Stimulated activated CD8-positive, alpha-beta memory T cell treated with anti-CD3 and anti-CD28 coated beads, Interleukin-7, amount 100 ng/mL, for 1 hour (primary cell): Measurements from ENCODE around the gene ZDHHC20.

Experiments
- DNase-seq, 2 donors: peaks; one replicate each; pipeline ENCODE4 v3.0.0-alpha.2; 2020; ENCODE audit warnings: low read depth in 2 of 2

Gene ZDHHC20, protein sequence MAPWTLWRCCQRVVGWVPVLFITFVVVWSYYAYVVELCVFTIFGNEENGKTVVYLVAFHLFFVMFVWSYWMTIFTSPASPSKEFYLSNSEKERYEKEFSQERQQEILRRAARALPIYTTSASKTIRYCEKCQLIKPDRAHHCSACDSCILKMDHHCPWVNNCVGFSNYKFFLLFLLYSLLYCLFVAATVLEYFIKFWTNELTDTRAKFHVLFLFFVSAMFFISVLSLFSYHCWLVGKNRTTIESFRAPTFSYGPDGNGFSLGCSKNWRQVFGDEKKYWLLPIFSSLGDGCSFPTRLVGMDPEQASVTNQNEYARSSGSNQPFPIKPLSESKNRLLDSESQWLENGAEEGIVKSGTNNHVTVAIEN

DNA sequence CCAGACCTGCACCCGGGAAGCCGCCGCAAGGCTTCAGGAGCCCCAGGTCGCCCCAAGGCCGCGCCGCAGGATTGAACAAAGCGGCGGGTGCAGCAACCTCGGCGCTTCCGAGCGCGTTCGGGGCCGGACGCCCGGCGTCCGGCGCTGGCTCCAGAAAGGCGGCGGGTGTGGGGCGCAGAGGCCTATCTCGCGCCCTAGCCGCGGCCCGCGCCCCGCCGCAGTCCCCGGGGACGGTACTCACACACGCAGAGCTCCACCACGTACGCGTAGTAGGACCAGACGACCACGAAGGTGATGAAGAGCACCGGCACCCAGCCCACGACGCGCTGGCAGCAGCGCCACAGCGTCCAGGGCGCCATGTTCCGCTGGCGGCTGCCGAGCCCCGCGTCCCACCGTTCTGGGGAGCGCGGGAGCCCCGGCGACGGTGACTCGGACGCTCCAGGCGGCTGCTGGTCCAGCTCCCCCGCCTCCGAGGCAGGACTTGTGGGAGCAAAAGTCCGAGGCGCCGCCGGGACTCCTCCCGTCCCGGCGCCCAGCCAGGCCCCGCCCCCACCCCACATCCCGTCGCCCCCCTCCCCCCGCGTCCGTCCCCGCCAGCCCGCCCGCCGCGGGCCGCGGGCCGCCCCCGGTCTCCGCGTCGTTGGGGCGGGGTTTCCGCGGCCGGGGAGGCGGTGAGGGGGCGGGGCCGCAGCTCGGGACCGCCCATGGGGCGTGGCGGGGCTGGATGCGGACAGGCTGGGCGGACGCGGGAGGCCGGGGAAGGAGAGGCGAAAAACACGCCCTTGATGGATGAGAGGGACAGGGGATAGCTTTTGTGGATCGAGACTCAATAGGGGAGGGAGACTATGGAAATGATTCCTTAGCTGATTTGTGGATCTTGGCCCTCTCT is at the start of gene ZDHHC20:
ZDHHC20 (minus strand) TSS at position 491 of the 889 bp plus-strand sequence; CDS start at position 359, 132 bp downstream.
- DNase-seq: peak; percentile 82 to 87

DNA sequence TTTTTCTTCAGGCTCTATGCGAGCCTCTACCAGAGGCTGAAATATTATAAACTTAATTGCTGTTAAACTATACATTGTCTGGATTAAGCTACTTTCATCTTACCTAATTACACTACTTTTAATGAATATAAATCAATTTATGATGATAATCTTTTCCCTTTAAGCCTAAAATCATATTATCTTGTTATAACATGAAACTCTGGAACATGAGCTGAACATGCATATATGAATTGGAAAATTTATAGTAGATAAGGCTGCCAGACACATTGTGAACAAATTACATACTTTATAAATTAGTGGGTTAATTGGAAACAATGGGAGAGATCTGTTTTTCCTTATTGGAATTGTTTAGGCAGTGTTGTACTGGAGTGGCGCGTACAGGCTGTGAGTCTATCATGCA is 45.3 kb upstream of the ZDHHC20 start:
- no peak for DNase-seq

DNA sequence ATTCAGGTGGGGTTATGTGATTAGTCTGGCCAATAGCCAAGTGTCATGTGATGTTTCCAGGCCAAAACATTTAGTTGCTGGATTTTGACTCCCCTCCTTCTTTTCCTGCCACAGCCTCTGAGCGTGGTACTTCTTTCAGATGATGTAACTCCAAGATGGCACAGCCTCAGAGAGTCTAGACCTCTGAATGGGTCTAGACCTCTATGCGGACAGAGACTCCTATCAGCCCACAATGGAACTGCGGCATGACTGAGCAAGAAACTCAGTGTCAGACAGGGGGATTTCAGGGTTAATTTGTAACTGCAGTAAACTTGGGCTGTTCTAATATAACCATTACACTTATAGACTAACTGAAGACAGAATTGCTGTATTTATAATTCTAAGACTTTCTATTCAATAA is 42.6 kb upstream of the ZDHHC20 start:
- no peak for DNase-seq

DNA sequence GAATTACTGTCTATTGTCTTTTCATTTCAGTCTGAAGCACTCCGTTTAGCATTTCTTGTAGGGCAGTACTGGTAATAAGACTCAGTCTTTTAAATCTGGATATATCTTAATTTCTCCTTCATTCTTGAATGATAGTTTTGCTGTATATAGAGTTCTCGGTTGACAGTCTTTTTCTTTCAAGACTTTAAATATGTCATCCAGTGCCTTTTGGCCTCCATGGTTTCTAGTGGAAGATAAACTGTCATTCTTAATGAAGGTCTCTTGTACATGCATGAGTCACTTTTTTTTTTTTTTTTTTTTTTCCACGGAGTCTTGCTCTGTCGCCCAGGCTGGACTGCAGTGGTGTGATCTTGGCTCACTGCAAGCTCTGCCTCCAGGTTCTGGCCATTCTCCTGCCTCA is 27.2 kb upstream of the ZDHHC20 start:
- DNase-seq: no peak

DNA sequence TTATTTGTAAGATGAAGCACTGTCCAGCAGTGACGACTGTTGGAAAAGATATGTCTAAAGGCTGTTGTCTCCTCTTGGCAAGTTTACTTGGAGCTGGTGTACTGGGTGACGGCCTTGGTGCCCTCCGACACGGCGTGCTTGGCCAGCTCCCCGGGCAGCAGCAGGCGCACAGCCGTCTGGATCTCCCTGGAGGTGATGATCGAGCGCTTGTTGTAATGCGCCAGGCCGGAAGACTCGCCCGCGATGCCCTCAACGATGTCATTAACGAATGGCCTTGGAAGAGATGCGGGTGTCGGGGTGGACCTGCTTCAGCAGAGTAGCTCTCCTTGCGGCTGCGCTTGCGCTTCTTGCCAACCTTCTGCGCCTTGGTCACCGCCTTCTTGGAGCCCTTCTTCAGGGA is 24.6 kb upstream of the ZDHHC20 start:
- DNase-seq: no peak

DNA sequence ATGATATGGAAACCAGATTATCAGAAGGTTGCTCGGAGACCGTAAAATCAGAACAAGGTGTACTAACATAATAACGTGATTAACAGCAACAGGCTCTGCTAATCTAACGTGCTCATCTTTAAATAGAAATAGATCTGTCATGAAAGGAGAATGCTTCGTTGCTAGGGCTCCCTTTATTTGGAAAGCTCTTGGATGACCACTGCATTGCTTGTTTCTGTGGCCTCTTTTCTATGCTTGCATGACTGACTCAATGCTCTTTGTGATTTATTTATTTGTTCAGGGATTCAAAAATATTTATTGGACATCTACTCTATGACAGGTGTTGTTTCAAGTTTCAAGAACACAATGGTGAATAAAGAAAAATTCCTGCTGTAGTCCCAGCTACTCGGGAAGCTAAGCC is 22.3 kb upstream of the ZDHHC20 start:
- no peak for DNase-seq

DNA sequence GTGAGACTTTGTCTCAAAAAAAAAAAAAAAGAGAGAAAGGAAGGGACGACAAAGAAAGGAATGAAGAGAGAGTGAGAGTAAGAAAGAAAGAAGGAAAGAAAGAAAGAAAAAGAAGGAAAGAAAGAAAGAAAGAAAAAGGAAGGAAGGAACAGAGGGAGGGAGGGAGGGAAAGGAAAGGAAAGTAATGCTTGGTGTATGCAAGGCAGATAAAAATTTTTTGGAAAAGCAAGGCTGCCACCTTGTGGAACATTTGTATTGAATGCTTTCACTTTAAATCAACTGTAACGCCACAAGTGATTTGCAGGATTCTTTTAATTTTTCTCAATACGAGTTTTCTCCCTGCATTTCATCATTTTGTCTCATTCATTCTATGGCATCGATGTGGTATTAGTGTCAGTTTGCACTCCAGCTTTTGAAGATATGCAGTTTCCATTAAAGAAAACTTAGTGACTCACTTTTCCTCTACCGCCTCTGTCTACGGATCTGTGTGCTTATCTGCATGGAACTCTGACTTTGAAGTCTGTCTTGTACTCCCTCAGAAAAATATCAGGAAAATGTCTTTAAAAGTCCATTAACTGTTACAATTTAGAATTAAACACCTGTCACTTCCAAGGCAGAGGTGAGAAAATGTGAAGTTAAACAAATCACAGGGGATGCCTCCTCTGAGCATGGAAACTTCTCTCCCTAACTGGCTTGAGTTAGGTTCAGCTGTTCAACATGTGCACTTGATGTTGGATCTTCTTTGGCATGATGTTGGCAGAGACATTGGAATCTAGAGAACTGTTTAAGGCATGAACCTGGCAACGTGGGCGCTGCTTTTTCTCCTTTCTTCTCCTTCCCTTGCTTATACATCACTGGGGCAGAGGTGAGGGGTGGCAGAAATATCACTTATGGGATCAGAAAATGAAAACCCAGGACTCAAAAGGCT is 20.0 kb upstream of the ZDHHC20 start:
- DNase-seq: no peak

DNA sequence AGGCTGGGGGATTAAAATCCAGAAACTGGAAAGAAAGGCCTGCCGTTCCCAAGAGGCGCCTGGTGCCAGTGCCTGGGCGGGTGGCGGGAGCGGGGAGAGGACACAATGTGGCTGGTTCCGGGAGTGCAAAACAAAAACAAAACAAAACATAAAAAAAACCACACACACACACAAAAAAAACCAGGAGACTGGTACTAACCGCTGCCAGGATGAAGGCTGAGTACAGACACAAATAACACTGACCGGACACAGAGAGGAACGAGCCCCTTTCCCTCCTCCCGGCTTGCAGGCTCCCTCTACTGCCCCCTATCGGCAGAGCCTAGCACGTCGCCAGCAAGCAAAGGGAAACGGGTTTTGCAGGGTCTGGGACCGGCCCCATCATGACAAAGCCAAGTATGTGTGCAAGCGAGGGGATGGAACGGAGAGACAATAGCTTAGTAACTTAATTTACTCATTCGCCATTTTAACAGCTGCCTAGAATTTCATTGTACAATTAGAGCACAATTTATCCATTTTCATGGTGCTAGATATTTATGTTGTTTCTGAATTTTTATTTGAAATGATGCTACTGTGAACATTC is 17.9 kb upstream of the ZDHHC20 start:
- peak; percentile 48 to 67 for DNase-seq

DNA sequence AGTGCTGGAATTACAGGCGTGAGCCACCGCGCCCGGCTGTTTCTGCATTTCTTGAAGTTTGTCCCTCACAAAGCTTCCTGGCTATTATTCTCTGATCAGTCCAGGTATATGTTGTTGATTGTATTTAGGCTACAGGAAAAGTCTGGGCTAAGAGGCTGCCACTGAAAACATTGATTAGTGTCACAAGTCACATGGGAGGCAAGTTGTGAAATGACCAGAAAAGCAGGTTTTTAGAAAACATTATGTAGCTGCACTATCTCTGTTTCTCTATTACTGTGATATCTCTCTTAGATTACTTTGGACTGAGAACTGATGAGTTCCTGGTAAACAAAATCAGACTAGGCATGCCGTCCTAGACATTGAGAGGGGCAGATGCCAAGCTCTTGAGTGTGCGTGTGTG is 16.0 kb upstream of the ZDHHC20 start:
- DNase-seq: no peak

DNA sequence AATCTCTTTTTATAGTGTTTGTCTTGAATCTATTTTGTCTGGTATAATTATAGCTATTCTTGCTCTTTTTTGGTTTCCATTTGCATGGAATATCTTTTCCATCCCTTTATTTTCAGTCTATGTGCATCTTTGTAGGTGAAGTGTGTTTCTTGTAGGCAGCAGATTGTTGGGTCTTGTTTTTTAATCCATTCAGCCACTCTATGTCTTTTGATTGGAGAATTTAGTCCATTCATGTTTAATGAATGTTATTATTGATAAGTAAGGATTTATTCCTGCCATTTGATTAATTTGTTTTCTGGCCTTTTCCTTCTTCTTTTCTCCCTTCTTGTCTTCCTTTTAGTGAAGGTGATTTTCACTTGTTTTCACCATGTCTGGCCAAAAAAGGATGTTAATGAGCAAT is 11.7 kb upstream of the ZDHHC20 start:
- no peak for DNase-seq

DNA sequence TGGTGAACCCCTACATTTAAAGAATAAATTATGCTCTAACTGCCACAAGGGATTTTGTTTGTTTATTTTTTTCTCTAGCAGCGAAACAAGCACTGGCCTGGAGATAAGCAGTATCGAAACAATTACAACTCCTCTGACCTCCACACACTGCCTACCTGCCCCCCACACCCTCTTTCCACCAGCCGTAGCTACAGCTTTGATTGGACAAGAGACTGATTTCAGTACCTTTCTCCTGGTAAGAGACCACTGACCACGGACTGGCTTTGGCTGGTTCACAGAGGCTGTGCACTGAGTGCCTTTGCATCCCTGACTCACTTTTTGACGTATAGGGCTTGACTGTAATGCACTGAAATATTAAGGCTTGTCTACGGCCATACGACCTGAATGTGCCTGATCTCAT is 7.4 kb upstream of the ZDHHC20 start:
- DNase-seq: no peak

DNA sequence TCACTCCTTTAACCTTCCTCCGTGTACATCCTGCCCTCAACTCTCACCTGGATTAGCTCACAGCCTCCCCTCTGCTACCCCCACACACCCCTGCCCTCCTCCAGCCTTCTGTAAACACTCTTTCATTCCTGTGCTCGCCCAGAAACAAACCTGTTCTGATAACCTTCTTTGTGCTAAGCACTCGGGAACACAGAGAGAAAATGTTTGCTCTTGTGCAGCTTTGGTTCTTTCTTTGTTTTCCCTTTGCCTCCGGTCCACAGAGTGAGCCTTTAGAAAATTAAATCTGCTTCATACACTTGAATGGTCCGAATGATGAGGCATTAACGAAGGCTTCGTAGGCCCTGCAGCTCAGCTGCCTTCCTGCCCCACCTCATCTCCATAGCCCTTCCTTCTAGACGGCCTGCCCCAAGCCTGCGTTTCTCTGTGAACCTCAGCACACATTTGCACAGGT is 6.6 kb upstream of the ZDHHC20 start:
- no peak for DNase-seq

DNA sequence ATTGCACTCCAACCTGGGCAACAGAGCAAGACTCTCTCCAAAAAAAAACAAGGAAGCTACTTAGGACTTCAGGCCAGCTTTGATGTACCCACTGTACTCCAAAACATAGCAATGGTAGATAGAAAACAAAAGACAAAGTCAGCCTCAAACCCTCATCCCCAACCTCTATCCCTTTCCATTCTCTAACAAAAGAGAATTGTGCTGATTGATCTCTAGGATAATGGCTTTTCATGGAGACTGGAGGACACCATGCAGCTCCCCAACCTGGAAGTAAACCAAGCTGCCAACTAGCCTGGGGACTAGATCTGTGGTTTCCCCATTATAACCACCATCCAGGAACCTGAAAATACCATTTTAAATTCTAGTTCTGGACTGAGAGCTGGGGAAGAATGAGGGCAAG is 4.3 kb upstream of the ZDHHC20 start:
- DNase-seq: no peak

DNA sequence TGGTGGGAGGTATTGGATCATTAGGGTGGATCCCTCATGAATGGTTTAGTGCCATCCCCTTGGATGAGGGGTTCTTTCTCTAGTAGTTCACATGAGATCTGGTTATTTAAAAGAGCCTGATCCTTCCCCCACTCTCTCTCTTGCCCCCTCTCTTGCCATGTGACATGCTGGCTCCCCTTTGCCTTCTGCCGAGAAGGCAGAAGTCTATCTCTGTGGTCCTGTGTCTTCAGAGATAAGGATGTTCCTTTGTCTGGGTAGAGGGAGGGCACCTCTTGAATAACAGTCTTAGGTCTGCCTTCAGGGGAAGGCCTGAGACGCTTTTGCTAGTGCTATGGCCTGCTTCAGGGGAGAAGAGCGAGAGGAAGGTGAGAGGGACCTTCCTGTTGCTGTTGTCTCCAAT is 2.0 kb upstream of the ZDHHC20 start:
- DNase-seq: no peak

DNA sequence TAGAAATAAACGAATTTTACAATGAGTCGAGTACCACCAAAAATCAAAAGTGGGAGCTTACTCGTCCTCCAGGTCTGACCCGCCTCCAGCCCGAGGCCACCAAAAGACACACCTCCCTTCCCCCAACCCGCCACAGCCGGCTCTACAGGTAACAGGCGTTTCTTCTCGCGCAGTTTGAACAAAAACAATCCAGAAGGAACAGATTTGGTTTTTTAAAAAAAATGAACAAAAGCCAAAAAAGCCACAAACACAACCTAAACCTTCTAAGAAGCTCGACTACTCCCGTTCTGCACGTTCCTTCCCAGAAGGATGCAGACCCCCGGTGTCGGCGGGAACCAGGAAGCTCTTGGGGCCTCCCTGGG is 671 bp downstream of the ZDHHC20 start:
- peak in 1 of 2 donors; percentile 17 for DNase-seq

DNA sequence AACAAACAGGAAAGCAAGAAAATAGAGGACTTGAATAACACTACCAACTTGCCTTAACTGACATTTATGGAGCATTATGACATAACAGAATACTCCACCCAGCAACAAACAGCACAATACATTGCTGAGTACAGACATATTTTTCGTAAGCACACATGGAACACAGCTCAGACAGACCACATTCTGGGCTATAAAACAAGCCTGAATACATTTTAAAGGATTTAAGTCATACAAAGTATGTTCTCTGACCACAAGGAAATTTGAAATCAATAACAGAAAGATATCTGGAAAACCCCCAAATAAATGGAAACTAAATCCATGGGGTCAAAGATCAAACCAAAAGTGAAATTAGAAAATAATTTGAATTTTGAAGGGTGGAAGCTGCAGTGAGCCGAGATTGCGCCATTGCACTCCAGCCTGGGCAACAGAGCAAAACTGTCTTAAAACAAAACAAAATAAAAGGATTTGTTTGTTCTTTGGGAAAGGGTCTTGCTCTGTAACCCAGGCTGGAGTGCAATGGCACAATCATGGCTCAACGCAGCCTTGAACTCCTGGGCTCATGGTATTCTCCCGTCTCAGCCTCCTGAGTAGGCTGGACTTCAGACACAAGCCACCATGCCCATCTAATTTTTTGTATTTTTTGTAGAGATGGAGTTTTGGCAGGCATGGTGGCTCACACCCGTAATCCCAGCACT is 5.6 kb downstream of the ZDHHC20 start:
- no peak for DNase-seq

DNA sequence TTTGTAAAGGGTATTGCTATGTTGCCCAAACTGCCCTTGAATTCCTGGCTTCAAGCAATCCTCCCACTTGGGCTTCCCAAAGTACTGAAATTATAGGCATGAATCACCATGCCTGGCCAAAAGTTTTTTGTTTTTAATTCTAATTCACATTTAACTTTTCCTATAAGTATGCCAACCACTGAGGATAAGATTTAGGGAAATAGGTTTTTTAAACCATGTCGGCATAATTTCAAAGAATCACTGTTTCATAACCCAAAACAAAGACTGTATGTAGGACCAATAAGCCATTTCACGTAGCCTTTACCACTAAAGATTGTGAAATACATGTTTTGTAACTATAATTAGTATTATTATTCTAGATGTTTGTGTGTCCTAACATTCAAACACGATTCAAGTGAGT is 8.2 kb downstream of the ZDHHC20 start:
- no peak for DNase-seq

DNA sequence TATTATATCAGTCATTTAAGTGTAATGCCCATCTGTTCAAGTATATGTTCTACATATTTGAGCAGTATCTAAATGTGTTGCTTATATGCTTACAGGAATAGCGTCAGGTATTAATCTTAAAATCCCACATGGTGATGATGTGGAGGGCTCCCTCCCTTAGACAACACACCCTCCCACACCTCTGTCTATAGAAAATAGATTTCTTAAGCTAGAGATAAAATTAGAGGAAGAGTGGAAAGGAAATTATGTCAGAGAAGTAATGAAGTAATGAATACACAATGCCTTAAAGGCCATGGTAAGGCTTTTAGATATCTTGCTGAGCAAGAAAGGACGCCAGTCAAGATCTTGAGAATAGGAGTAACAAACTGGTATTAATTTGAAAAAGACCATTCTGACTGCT is 12.4 kb downstream of the ZDHHC20 start:
- no peak for DNase-seq

DNA sequence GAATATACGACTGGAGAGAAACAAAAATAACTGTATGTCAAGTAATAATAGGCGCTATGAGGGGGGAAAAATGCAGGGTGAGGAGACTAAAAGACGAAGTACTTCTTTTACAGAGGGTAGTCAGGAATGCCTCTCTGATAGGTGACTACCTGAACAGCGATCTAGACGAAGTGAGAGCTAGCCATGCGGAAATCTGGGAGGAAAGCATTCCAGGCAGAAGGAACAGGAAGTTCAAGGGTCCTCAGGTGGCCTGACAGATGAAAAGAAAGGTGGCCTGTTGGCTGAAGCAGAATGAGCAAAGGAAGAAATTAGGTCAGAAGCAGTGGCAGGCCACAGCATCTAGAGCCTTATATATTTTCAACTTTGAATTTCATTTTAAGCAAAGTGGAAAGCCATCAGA is 13.3 kb downstream of the ZDHHC20 start:
- DNase-seq: no peak

DNA sequence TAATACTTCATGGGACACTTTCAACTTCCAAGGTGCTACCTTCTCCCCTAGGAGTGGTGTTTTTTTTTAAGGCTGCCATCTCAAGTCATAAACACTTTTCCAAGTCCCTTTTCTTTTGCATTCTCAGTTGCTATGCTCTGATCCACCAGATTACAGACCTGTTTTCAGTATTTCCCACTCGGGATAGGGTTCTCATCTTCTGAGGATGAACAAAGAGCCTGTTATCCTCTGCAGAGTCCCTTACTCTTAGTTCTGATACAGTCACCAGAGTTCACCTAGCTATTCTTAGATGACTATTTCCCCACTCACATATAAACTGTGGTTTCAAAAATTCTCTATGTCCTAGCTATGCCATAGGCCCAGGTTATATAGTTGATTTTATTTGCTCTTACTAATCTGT is 15.9 kb downstream of the ZDHHC20 start:
- no peak for DNase-seq

DNA sequence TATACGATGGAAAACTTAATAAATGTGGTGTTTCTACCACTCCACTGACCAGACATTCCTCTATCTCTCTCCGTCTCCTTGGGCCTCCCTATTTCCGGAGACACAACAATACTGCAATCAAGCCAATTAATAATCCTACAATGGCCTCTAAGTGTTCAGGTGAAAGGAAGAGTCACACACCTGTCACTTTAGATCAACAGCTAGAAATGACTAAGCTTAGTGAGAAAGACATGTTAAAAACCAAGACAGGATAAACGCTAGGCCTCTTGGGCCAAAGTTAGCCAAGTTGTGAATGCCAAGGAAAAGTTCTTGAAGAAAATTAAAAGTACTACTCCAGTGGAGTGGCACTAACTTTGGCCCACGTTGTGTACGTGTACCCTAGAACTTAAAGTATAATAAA is 22.5 kb downstream of the ZDHHC20 start:
- no peak for DNase-seq
